ENCODE results near the gene ALG9. TPM values are rescaled to one million over a fixed set of nuclear protein-coding genes. Genes with fewer than 3 reads are reported as not detected.
A peak's percentile ranks its signal among the peaks of the same experiment; 100 is the strongest.
"Not testable (repeated sequence)": the region's sequence is repeated elsewhere in the genome, so short reads cannot be mapped to it uniquely, and the experiment has no call there.

Gene ALG9
- total RNA-seq, 1 donor from 2014 or later, result 32.6 TPM

- Mint-ChIP-seq H3K36me3 (ENCODE audit: low read depth) (peaks cover 15% of the 10 kb centered on the region), H3K27me3 (no peaks in the 10 kb centered on the region), H3K27ac (no peak overlapping the region), H3K9me3 (no peaks in the 10 kb centered on the region), H3K4me3 (no peak overlapping the region), H3K4me1 (no peaks in the 10 kb centered on the region)
- intact Hi-C loops (cut with micrococcal nuclease), result no loop called here
- no peak for DNase-seq
Measured at GRCh38 chr11:111785886-111786412, 85.4 kb downstream of the ALG9 start.

- no peak overlapping the region for H3K4me3 Mint-ChIP-seq
- H3K9me3 Mint-ChIP-seq, result no peaks in the 10 kb centered on the region
- no peaks in the 10 kb centered on the region for H3K27me3 Mint-ChIP-seq
- peaks cover 15% of the 10 kb centered on the region for H3K36me3 Mint-ChIP-seq (ENCODE audit: low read depth)
- no peaks in the 10 kb centered on the region for H3K4me1 Mint-ChIP-seq
- intact Hi-C loops (cut with micrococcal nuclease), result no loop called here
- no peak for DNase-seq
- H3K27ac Mint-ChIP-seq, result no peak overlapping the region
Measured at GRCh38 chr11:111785076-111785475, 86.3 kb downstream of the ALG9 start.

- intact Hi-C loops (cut with micrococcal nuclease); H3K4me3 Mint-ChIP-seq: not testable (repeated sequence)
Measured at GRCh38 chr11:111784311-111784710, 87.1 kb downstream of the ALG9 start.

GRCh38 chr11:111782109-111782741 is 89.2 kb downstream of the ALG9 start:
- intact Hi-C loops (cut with micrococcal nuclease), result no loop called here

More at GRCh38 chr11:111784311-111784710, 87.1 kb downstream of the ALG9 start:
- H3K27ac Mint-ChIP-seq, H3K27me3 Mint-ChIP-seq, DNase-seq, H3K4me1 Mint-ChIP-seq, H3K9me3 Mint-ChIP-seq: not testable (repeated sequence)
- H3K36me3 Mint-ChIP-seq (ENCODE audit: low read depth), result peaks cover 15% of the 10 kb centered on the region

GRCh38 chr11:111779118-111779517 is 92.3 kb downstream of the ALG9 start:
- H3K27me3 Mint-ChIP-seq, result no peaks in the 10 kb centered on the region
- intact Hi-C loops (cut with micrococcal nuclease), result no loop called here

More at GRCh38 chr11:111782109-111782741, 89.2 kb downstream of the ALG9 start:
- no peak overlapping the region for H3K4me3 Mint-ChIP-seq
- H3K36me3 Mint-ChIP-seq (ENCODE audit: low read depth), result peaks cover 15% of the 10 kb centered on the region
- no peak overlapping the region for H3K27ac Mint-ChIP-seq
- no peaks in the 10 kb centered on the region for H3K27me3 Mint-ChIP-seq
- no peaks in the 10 kb centered on the region for H3K9me3 Mint-ChIP-seq
- no peak for DNase-seq
- no peaks in the 10 kb centered on the region for H3K4me1 Mint-ChIP-seq

GRCh38 chr11:111778047-111778558 is 93.3 kb downstream of the ALG9 start:
- H3K27ac Mint-ChIP-seq, result no peak overlapping the region

More at GRCh38 chr11:111779118-111779517, 92.3 kb downstream of the ALG9 start:
- Mint-ChIP-seq H3K4me3 (no peak overlapping the region), H3K36me3 (ENCODE audit: low read depth) (peaks cover 4% of the 10 kb centered on the region), H3K9me3 (no peaks in the 10 kb centered on the region), H3K4me1 (no peaks in the 10 kb centered on the region), H3K27ac (no peak overlapping the region)
- DNase-seq, result no peak

GRCh38 chr11:111777094-111778046 is 94.0 kb downstream of the ALG9 start:
- no peaks in the 10 kb centered on the region for H3K9me3 Mint-ChIP-seq
- H3K4me3 Mint-ChIP-seq, result no peak overlapping the region
- DNase-seq, result peak; percentile 77
- no peaks in the 10 kb centered on the region for H3K4me1 Mint-ChIP-seq
- H3K27ac Mint-ChIP-seq, result no peak overlapping the region
- intact Hi-C loops (cut with micrococcal nuclease), result loop anchor here (1.0 to 2.0 kb wide), 6 partner anchors 10 to 323 kb away; partner anchors contain the start of gene SIK2
- peaks cover under 1% of the 10 kb centered on the region for H3K36me3 Mint-ChIP-seq (ENCODE audit: low read depth)
- no peaks in the 10 kb centered on the region for H3K27me3 Mint-ChIP-seq

More at GRCh38 chr11:111778047-111778558, 93.3 kb downstream of the ALG9 start:
- no peaks in the 10 kb centered on the region for H3K4me1 Mint-ChIP-seq
- peaks cover 2% of the 10 kb centered on the region for H3K36me3 Mint-ChIP-seq (ENCODE audit: low read depth)
- no peaks in the 10 kb centered on the region for H3K27me3 Mint-ChIP-seq
- H3K9me3 Mint-ChIP-seq, result no peaks in the 10 kb centered on the region
- DNase-seq, result no peak
- no peak overlapping the region for H3K4me3 Mint-ChIP-seq
- intact Hi-C loops (cut with micrococcal nuclease), result no loop called here

- Mint-ChIP-seq H3K36me3 (ENCODE audit: low read depth) (no peaks in the 10 kb centered on the region), H3K4me3 (no peak overlapping the region)
- intact Hi-C loops (cut with micrococcal nuclease), result loop anchor here (1.0 to 2.0 kb wide), 6 partner anchors 9 to 322 kb away; partner anchors contain the start of gene SIK2
Measured at GRCh38 chr11:111776398-111777093, 94.8 kb downstream of the ALG9 start.

GRCh38 chr11:111774955-111775710 is 96.2 kb downstream of the ALG9 start:
- Mint-ChIP-seq H3K27me3 (no peaks in the 10 kb centered on the region), H3K4me3 (no peak overlapping the region), H3K4me1 (no peaks in the 10 kb centered on the region), H3K9me3 (no peaks in the 10 kb centered on the region), H3K27ac (no peak overlapping the region), H3K36me3 (ENCODE audit: low read depth) (no peaks in the 10 kb centered on the region)
- intact Hi-C loops (cut with micrococcal nuclease), result no loop called here
- no peak for DNase-seq

More at GRCh38 chr11:111776398-111777093, 94.8 kb downstream of the ALG9 start:
- H3K4me1 Mint-ChIP-seq, result no peaks in the 10 kb centered on the region
- H3K27ac Mint-ChIP-seq, result no peak overlapping the region
- H3K9me3 Mint-ChIP-seq, result no peaks in the 10 kb centered on the region
- DNase-seq, result no peak
- H3K27me3 Mint-ChIP-seq, result no peaks in the 10 kb centered on the region

- H3K4me3 Mint-ChIP-seq, result no peak overlapping the region
- no peaks in the 10 kb centered on the region for H3K9me3 Mint-ChIP-seq
Measured at GRCh38 chr11:111772535-111772934, 98.8 kb downstream of the ALG9 start.

GRCh38 chr11:111771205-111771604 is 100.2 kb downstream of the ALG9 start:
- H3K4me1 Mint-ChIP-seq; H3K27ac Mint-ChIP-seq; DNase-seq; intact Hi-C loops (cut with micrococcal nuclease); H3K36me3 Mint-ChIP-seq (ENCODE audit: low read depth); H3K4me3 Mint-ChIP-seq; H3K27me3 Mint-ChIP-seq; H3K9me3 Mint-ChIP-seq: not testable (repeated sequence)

More at GRCh38 chr11:111772535-111772934, 98.8 kb downstream of the ALG9 start:
- Mint-ChIP-seq H3K36me3 (ENCODE audit: low read depth) (no peaks in the 10 kb centered on the region), H3K27me3 (no peaks in the 10 kb centered on the region), H3K27ac (no peak overlapping the region), H3K4me1 (no peaks in the 10 kb centered on the region)
- intact Hi-C loops (cut with micrococcal nuclease), result no loop called here
- DNase-seq, result no peak

- H3K36me3 Mint-ChIP-seq (ENCODE audit: low read depth), result no peaks in the 10 kb centered on the region
- DNase-seq, result no peak
- H3K27me3 Mint-ChIP-seq, result no peaks in the 10 kb centered on the region
- intact Hi-C loops (cut with micrococcal nuclease), result no loop called here
- no peaks in the 10 kb centered on the region for H3K9me3 Mint-ChIP-seq
- H3K4me1 Mint-ChIP-seq, result peaks cover 7% of the 10 kb centered on the region
- H3K4me3 Mint-ChIP-seq, result no peak overlapping the region
- H3K27ac Mint-ChIP-seq, result no peak overlapping the region
Measured at GRCh38 chr11:111770581-111771134, 100.7 kb downstream of the ALG9 start.

All from activated CD4-positive, alpha-beta T cell treated with anti-CD3 and anti-CD28 coated beads, Interleukin-2, amount 10 ng/mL, durations not matched to agents 24 days and 14 days (primary cell).